HG02798 (cell line): ENCODE measurements around the gene TBC1D12.

Experiments used
- ATAC-seq: cut with Tn5 transposase; IDR thresholded peaks from one replicate; pipeline ENCODE4 v1.9.1; 2021; ENCODE audit warnings: mild to moderate bottlenecking; ENCODE audit not compliant: unreplicated experiment, poor library complexity

TBC1D12 gene

GRCh38 chr10:94443047-94443446 lies 40.7 kb downstream of the TBC1D12 start:
- ATAC-seq: no peak

GRCh38 chr10:94443549-94443948 lies 41.2 kb downstream of the TBC1D12 start:
- ATAC-seq: no peak

- no peak for ATAC-seq
Observed at GRCh38 chr10:94450782-94451181, 48.4 kb downstream of the TBC1D12 start.

GRCh38 chr10:94451883-94452519 lies 49.7 kb downstream of the TBC1D12 start:
- ATAC-seq: no peak

GRCh38 chr10:94456942-94457341 lies 54.6 kb downstream of the TBC1D12 start:
- no peak for ATAC-seq

GRCh38 chr10:94459385-94459784 lies 57.0 kb downstream of the TBC1D12 start:
- ATAC-seq: no peak

GRCh38 chr10:94461503-94461902 lies 59.2 kb downstream of the TBC1D12 start:
- no peak for ATAC-seq

GRCh38 chr10:94462130-94462529 lies 59.8 kb downstream of the TBC1D12 start:
- no peak for ATAC-seq

- no peak for ATAC-seq
Observed at GRCh38 chr10:94465684-94466083, 63.3 kb downstream of the TBC1D12 start.

- no peak for ATAC-seq
Observed at GRCh38 chr10:94481410-94481809, 79.1 kb downstream of the TBC1D12 start.

GRCh38 chr10:94483970-94484369 lies 81.6 kb downstream of the TBC1D12 start:
- no peak for ATAC-seq

- ATAC-seq: no peak
Observed at GRCh38 chr10:94485094-94485493, 82.8 kb downstream of the TBC1D12 start.

GRCh38 chr10:94487575-94487974 lies 85.2 kb downstream of the TBC1D12 start:
- no peak for ATAC-seq

GRCh38 chr10:94489107-94489506 lies 86.8 kb downstream of the TBC1D12 start:
- ATAC-seq: no peak

- ATAC-seq: no peak
Observed at GRCh38 chr10:94489976-94490788, 87.8 kb downstream of the TBC1D12 start.

- no peak for ATAC-seq
Observed at GRCh38 chr10:94490789-94491039, 88.4 kb downstream of the TBC1D12 start.

- ATAC-seq: no peak
Observed at GRCh38 chr10:94493463-94493862, 91.1 kb downstream of the TBC1D12 start.

- ATAC-seq: peak; percentile 67
Observed at GRCh38 chr10:94496010-94496409, 93.7 kb downstream of the TBC1D12 start.

GRCh38 chr10:94496646-94497045 lies 94.3 kb downstream of the TBC1D12 start:
- ATAC-seq: no peak

- ATAC-seq: no peak
Observed at GRCh38 chr10:94500063-94500462, 97.7 kb downstream of the TBC1D12 start.

- no peak for ATAC-seq
Observed at GRCh38 chr10:94521276-94522250, 119.2 kb downstream of the TBC1D12 start.
